Calu3 (cell line): Measurements from ENCODE around the gene CHL1. TPM values are rescaled to one million over a fixed set of nuclear protein-coding genes. Genes with fewer than 3 reads are reported as not detected.

ENCODE experiments used
- Bru-seq: library from RNA; stranded (reverse); fragments of 400-500 nt; gene quantifications from one replicate; lab custom pipeline; 2021; lab: Mats Ljungman, UMichigan
- BruChase-seq, 2 experiments: library from RNA; stranded (reverse); fragments of 400-500 nt; gene quantifications; one replicate each; lab custom pipeline; 2021; lab: Mats Ljungman, UMichigan
- BruUV-seq: library from RNA; stranded (reverse); fragments of 400-500 nt; replicated peaks from 2 replicates; lab custom pipeline; 2021; lab: Mats Ljungman, UMichigan
- CTCF ChIA-PET: fragments of 300-600 bp; sonication (Branson Sonifier 250); formaldehyde crosslinking; loops from one replicate; lab custom pipeline; 2022; ENCODE audit warnings: antibody characterized with exemption; lab: Charles Lee
- DNase-seq: peaks from one replicate; pipeline ENCODE4 v3.0.0; 2022
- H3K27ac Mint-ChIP-seq: one replicate; pipeline ENCODE4 v1.8.0; 2022; ENCODE audit warnings: mixed read lengths; ENCODE audit not compliant: unreplicated experiment
- H3K27me3 Mint-ChIP-seq: one replicate; pipeline ENCODE4 v1.8.0; 2022; ENCODE audit warnings: mixed read lengths; ENCODE audit not compliant: unreplicated experiment
- H3K36me3 Mint-ChIP-seq: one replicate; pipeline ENCODE4 v1.8.0; 2022; ENCODE audit warnings: mild to moderate bottlenecking, moderate library complexity, mixed read lengths; ENCODE audit not compliant: insufficient read depth, unreplicated experiment
- H3K4me1 Mint-ChIP-seq: one replicate; pipeline ENCODE4 v1.8.0; 2022; ENCODE audit warnings: mild to moderate bottlenecking, low read depth, mixed read lengths; ENCODE audit not compliant: unreplicated experiment
- H3K4me3 Mint-ChIP-seq: one replicate; pipeline ENCODE4 v1.8.0; 2022; ENCODE audit warnings: mild to moderate bottlenecking, low read depth, moderate library complexity, mixed read lengths; ENCODE audit not compliant: unreplicated experiment
- H3K9me3 Mint-ChIP-seq: one replicate; pipeline ENCODE4 v1.8.0; 2022; ENCODE audit warnings: low read depth, mixed read lengths; ENCODE audit not compliant: unreplicated experiment
- CTCF ChIP-seq: fragments of 200-600 bp; IDR thresholded peaks from one replicate; pipeline ENCODE4 v1.8.0; 2022; ENCODE audit warnings: antibody characterized with exemption; ENCODE audit not compliant: unreplicated experiment
- intact Hi-C: fragments of 100-400 bp; cut with micrococcal nuclease; formaldehyde crosslinking; loops from one replicate; pipeline ENCODE4 v1.10.0; 2022; ENCODE audit not compliant: unreplicated experiment
- long read RNA-seq: library from polyadenylated mRNA; stranded (forward); transcript quantifications from one replicate; pipeline ENCODE4 v2.0.0, GENCODE V29; 2022
- total RNA-seq: library from RNA; stranded (reverse); gene quantifications from 2 replicates; pipeline ENCODE4 v1.2.3, GENCODE V29; 2022

CHL1 gene
- total RNA-seq (0.73 and 1.0 TPM in 2 replicates), Bru-seq, nascent RNA (percentile 13 among the genes with signal in this experiment), BruChase-seq, experiment 1, labeled RNA remaining after a 6-hour chase (percentile 13 among the genes with signal in this experiment), BruChase-seq, experiment 2, labeled RNA remaining after a 2-hour chase (percentile 15 among the genes with signal in this experiment)
- long read RNA-seq = 0 reads

GRCh38 chr3:196311-197148, at the start of gene CHL1:
TSS of gene CHL1 (plus strand) at chr3:196763. CDS start at chr3:319777, 123,014 bp downstream.
- Mint-ChIP-seq H3K27ac (peak within 1 kb of the TSS; percentile 39), H3K4me3 (peak within 1 kb of the TSS; percentile 68), H3K27me3 (peaks cover 27% of the 10 kb centered on the region), H3K36me3 (peaks cover 12% of the 10 kb centered on the region), H3K9me3 (no peaks in the 10 kb centered on the region), H3K4me1 (peaks cover 7% of the 10 kb centered on the region)
- TF ChIP-seq CTCF = no peak
- peak; percentile 13 for DNase-seq
- CTCF ChIA-PET = interaction anchor here (1.1 kb wide), 1 partner anchor 157 kb away, joined by 4 read pairs; no protein-coding TSS in a partner anchor
- BruUV-seq = no TSS peak
- intact Hi-C loops = no loop called here

GRCh38 chr3:151614-152189, 44.9 kb upstream of the CHL1 start:
- CTCF ChIA-PET = interaction anchor here (0.7 kb wide), 2 partner anchors 127 to 203 kb away, joined by 3 to 4 read pairs; no protein-coding TSS in a partner anchor
- intact Hi-C loops = no loop called here
- Mint-ChIP-seq H3K9me3 (no peaks in the 10 kb centered on the region), H3K27me3 (no peaks in the 10 kb centered on the region), H3K4me3 (no peak overlapping the region), H3K4me1 (no peaks in the 10 kb centered on the region), H3K36me3 (no peaks in the 10 kb centered on the region), H3K27ac (no peak overlapping the region)
- DNase-seq = no peak
- BruUV-seq = no TSS peak
- no peak for TF ChIP-seq CTCF

GRCh38 chr3:159974-160373, 36.6 kb upstream of the CHL1 start:
- Mint-ChIP-seq H3K9me3 (peaks cover 3% of the 10 kb centered on the region), H3K4me3 (no peak overlapping the region), H3K27ac (no peak overlapping the region), H3K36me3 (no peaks in the 10 kb centered on the region), H3K4me1 (no peaks in the 10 kb centered on the region), H3K27me3 (peaks cover 17% of the 10 kb centered on the region)
- intact Hi-C loops = no loop called here
- no peak for DNase-seq
- no peak for TF ChIP-seq CTCF
- CTCF ChIA-PET = no interaction called here
- no TSS peak for BruUV-seq

GRCh38 chr3:166071-166470, 30.5 kb upstream of the CHL1 start:
- CTCF ChIA-PET = no interaction called here
- Mint-ChIP-seq H3K36me3 (no peaks in the 10 kb centered on the region), H3K4me3 (no peak overlapping the region), H3K27me3 (peaks cover 17% of the 10 kb centered on the region), H3K27ac (no peak overlapping the region), H3K4me1 (no peaks in the 10 kb centered on the region), H3K9me3 (peaks cover 3% of the 10 kb centered on the region)
- TF ChIP-seq CTCF = no peak
- no peak for DNase-seq
- no TSS peak for BruUV-seq
- intact Hi-C loops = no loop called here
